ENCODE data around the gene CRACDL. TPM values are rescaled to one million over a fixed set of nuclear protein-coding genes. Genes with fewer than 3 reads are reported as not detected.
A peak's percentile ranks its signal among the peaks of the same experiment; 100 is the strongest.

CRACDL gene
- total RNA-seq, 2 donors from 2014 or later = 14.8 to 22.4 TPM

GRCh38 chr2:98799375-98800329, 136.4 kb downstream of the CRACDL start:
- ATAC-seq (no peak), DNase-seq (no peak)
- intact Hi-C loops (cut with DNase I, micrococcal nuclease) = no loop called here

DNA sequence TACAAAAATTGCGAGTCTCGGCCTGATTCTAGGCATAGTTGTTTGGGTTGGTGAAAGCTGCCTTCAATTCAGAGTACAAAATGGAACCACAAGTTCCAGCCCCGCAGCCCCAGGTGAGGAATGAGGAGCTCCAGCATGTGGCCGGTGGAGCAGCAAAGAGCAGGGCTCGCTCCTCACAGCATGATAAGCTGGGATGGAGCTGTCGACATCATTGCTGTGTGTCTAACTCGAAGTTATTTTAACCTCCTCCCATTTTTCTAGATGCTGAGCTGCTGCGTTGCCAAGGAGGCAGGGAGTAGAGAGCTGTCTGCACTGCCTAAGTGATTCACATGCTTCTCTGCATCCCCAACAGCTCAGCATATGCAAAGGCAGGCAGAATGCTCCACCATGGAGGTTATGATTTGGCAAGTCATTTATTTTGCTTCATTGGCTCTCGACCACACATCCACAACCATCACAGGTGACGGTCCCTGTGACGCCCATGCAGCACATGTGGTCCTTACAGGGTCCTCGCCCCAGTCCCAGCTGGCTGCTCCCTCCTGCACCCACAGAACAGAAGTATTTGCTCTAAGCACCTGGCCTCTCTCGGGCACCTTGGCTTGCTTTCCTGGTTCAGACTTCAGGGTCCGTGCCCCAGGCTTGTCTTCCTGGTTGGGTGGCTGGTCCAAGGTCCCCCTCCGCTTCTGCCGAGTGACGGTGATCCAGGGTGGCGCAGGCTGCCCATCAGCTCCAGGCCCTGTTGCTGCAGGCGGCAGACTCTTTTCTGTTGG, 139.1 kb downstream of the CRACDL start:
- DNase-seq (no peak), ATAC-seq (no peak)
- intact Hi-C loops (cut with DNase I, micrococcal nuclease) = no loop called here

DNA sequence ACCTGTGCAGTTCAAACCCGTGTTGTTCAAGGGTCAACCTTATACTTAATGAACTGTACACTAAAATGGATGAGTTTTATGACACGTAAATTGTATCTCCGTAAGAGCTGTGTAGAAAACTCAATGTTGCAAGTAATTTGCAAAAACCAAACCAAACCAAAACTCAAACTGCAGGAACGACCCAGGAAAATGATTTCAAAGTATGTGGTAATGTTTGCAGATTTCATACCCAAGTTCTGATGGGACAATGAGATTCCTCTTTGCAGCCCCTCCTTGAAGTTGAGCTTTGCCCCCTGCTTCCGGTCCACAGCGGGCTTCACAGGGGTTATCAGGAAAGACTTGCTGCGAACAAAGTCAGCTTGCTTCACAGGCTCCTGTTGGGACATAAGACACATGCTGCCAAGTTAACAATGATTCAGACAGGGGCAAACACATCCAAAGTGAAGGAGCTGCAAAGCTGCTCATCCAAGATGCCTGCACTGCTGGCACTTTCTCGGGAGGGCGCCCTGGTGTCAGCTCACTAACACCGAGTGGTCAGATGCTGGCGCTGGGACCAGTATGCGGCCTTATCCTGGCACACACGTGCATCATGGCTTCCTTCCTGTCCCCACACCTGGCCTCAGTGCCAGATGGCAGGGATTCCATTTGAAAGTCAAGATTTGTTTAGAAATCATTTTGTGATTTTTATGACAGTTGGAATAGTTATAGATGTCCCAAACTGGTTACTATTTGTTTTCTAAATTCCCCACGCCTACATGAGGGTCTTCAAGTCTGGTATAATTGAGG, 139.9 kb downstream of the CRACDL start:
- DNase-seq = no peak
- intact Hi-C loops (cut with DNase I, micrococcal nuclease) = no loop called here

GRCh38 chr2:98793897-98794830, 141.9 kb downstream of the CRACDL start:
- ATAC-seq (no peak), DNase-seq (no peak)
- intact Hi-C loops (cut with DNase I, micrococcal nuclease) = no loop called here

More for the DNA sequence above, 139.9 kb downstream of the CRACDL start:
- no peak for ATAC-seq

GRCh38 chr2:98793275-98793674, 142.8 kb downstream of the CRACDL start:
- intact Hi-C loops (cut with DNase I, micrococcal nuclease) = no loop called here

DNA sequence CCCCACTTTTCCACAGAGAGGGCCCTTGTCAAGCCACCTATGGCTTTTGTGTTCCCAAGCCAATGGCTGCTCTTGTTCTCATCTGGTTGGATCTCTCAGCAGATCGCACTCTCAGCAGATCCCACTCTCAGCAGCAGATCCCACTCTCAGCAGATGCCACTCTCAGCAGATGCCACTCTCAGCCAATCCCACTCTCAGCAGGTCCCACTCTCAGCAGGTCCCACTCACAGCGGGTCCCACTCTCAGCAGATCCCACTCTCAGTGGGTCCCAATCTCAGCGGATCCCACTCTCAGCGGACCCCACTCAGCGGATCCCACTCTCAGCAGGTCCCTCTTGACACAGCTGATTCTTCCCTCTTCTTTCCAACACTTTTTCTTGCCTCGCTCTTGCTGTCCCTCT, 145.8 kb downstream of the CRACDL start:
- DNase-seq (no peak), ATAC-seq (no peak)
- intact Hi-C loops (cut with DNase I, micrococcal nuclease) = no loop called here

More at GRCh38 chr2:98793275-98793674, 142.8 kb downstream of the CRACDL start:
- ATAC-seq (no peak), DNase-seq (no peak)

- DNase-seq = no peak
- no peak for ATAC-seq
- intact Hi-C loops (cut with DNase I, micrococcal nuclease) = no loop called here
These were observed 148.3 kb downstream of the CRACDL start for GRCh38 chr2:98787700-98788099.

GRCh38 chr2:98786179-98786578, 149.8 kb downstream of the CRACDL start:
- ATAC-seq = no peak
- intact Hi-C loops (cut with DNase I, micrococcal nuclease) = no loop called here
- DNase-seq = no peak

GRCh38 chr2:98782570-98782969, 153.5 kb downstream of the CRACDL start:
- ATAC-seq (no peak), DNase-seq (no peak)
- intact Hi-C loops (cut with DNase I, micrococcal nuclease) = no loop called here

DNA sequence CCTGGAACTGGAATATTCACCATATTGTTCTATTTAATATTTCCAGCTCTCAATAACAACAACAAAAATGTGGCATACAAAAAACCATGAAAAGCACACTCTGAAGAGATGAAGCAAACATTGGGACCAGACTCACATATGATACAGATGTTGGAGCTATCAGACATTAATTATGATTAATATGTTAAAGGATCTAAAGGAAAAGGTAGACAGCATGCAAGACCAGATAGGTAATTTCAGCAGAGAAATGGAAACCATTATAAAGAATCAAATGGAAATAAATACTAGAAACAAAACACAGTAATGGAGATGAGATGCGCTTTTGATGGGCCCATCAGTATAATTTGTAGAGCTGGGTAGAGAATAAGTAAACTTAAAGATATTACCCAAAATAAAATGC, 154.2 kb downstream of the CRACDL start:
- intact Hi-C loops (cut with DNase I, micrococcal nuclease) = no loop called here
- DNase-seq (no peak), ATAC-seq (no peak)

- ATAC-seq = no peak
- intact Hi-C loops (cut with DNase I, micrococcal nuclease) = no loop called here
These were observed 157.1 kb downstream of the CRACDL start for GRCh38 chr2:98778741-98779483.

GRCh38 chr2:98778151-98778550, 157.9 kb downstream of the CRACDL start:
- no peak for ATAC-seq
- no peak for DNase-seq
- intact Hi-C loops (cut with DNase I, micrococcal nuclease) = no loop called here

More at GRCh38 chr2:98778741-98779483, 157.1 kb downstream of the CRACDL start:
- no peak for DNase-seq

DNA sequence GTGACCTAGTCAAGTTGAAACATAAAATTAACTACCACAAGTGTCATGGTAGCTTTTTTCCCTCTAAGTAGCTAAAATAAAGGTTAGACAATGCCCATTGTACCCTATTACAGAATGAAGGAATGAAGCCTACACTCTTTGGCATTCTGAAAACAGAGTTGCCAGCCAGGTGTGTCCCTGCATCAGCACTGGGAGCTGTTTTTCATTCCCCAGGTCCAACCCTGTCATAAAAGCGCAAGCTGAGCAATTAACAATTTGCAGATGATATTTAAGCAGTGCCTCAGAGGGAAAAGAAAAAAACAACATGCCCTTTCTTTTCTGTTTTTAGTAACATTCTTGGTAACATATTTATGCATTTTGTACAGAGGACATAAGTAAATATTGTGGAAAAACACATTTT, 158.3 kb downstream of the CRACDL start:
- ATAC-seq (peak; percentile 81), DNase-seq (no peak)
- intact Hi-C loops (cut with DNase I, micrococcal nuclease) = no loop called here

GRCh38 chr2:98777076-98777475, 158.9 kb downstream of the CRACDL start:
- intact Hi-C loops (cut with DNase I, micrococcal nuclease) = no loop called here
- no peak for DNase-seq
- ATAC-seq = no peak

- no peak for DNase-seq
- intact Hi-C loops (cut with DNase I, micrococcal nuclease) = no loop called here
- no peak for ATAC-seq
These were observed 159.9 kb downstream of the CRACDL start for GRCh38 chr2:98776136-98776535.

GRCh38 chr2:98775146-98775986, 160.7 kb downstream of the CRACDL start:
- intact Hi-C loops (cut with DNase I, micrococcal nuclease) = no loop called here
- no peak for ATAC-seq
- DNase-seq = no peak

DNA sequence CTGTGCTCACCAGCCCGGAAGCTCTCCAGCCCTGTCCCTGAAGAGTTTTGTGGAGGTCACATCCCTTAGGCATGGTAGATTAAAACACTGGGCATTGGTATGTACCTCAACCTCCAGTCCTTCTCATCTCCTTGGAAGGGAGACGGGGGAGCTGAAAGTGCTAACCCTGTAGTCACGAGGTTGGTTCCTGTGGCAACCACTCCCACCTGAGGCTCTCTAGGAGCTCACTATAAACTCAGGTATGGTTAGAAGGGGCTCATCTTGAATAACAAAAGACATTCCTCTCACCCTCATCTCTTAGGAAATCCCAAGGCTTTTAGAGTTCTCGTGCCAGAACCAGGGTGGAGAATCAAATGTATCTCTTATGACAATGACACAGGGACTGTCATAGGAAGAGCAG, 162.1 kb downstream of the CRACDL start:
- intact Hi-C loops (cut with DNase I, micrococcal nuclease) = no loop called here
- ATAC-seq (no peak), DNase-seq (no peak)
